HG03457 (cell line): ENCODE results near the gene PSME3IP1.

ENCODE experiments used
- ATAC-seq: cut with Tn5 transposase; IDR thresholded peaks from one replicate; pipeline ENCODE4 v1.9.1; 2021; ENCODE audit warnings: moderate number of reproducible peaks; ENCODE audit not compliant: unreplicated experiment

Gene PSME3IP1

DNA sequence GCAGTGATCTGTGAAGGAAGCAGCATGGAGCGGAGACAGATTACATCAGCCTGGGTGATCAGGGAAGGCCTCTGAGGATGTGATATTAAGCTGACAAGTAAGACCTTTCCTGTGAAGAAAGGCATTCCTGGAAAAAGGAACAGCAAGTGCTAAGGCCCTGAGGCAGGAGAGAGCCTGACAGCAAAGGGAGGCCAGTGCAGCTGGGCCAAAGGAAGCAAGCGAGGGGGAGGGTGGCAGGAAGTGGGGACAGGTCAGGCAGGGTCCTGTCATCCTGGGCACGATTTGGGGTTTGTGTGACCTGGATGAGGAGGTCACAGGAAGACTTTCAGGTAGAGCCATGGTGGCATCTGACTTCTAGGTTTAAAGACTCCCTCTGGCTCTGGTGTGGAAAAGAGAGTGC lies 81.1 kb downstream of the PSME3IP1 start:
- no peak for ATAC-seq

GRCh38 chr16:57102888-57103851 lies 82.7 kb downstream of the PSME3IP1 start:
- ATAC-seq, result no peak
